ENCODE results near the gene LRRN2.
"Not testable (repeated sequence)": the region's sequence is repeated elsewhere in the genome, so short reads cannot be mapped to it uniquely, and the experiment has no call there.

Gene LRRN2

GRCh38 chr1:204571128-204571527 is 114.4 kb downstream of the LRRN2 start:
- no peak for DNase-seq

- not testable (repeated sequence) for DNase-seq
These were observed 115.5 kb downstream of the LRRN2 start for GRCh38 chr1:204570021-204570420.

- DNase-seq: no peak
These were observed 116.1 kb downstream of the LRRN2 start for GRCh38 chr1:204569478-204569877.

- DNase-seq: no peak
These were observed 116.8 kb downstream of the LRRN2 start for GRCh38 chr1:204568576-204569315.
